HepG2 (cell line): ENCODE results near the gene ITGAX.

Source experiments
- EED ChIP-seq: sonication (generic); formaldehyde crosslinking; IDR thresholded peaks from 2 replicates; pipeline ENCODE4 v1.5.0; 2020; ENCODE audit warnings: mild to moderate bottlenecking, missing genetic modification reagents
- JDP2 ChIP-seq: sonication (generic); formaldehyde crosslinking; IDR thresholded peaks from 2 replicates; pipeline ENCODE4 v1.8.1; 2022; ENCODE audit warnings: missing genetic modification reagents, borderline replicate concordance
- KAT2B ChIP-seq: fragments of 150-350 bp; IDR thresholded peaks from 2 replicates; pipeline ENCODE4 v1.6.1; 2014; ENCODE audit warnings: low read depth, low read length, borderline replicate concordance
- KDM1A ChIP-seq: IDR thresholded peaks from 2 replicates; pipeline ENCODE4 v1.6.1; 2016; ENCODE audit warnings: missing compliant biosample characterization
- PBX2 ChIP-seq: IDR thresholded peaks from 2 replicates; pipeline ENCODE4 v1.6.1; 2016; ENCODE audit warnings: control low read depth
- RXRA ChIP-seq: sonication (generic); formaldehyde crosslinking; IDR thresholded peaks from 2 replicates; pipeline ENCODE4 v1.5.1; 2020; ENCODE audit warnings: missing genetic modification reagents
- TFAP4 ChIP-seq: sonication (generic); IDR thresholded peaks from 2 replicates; pipeline ENCODE4 v1.6.1; 2016; ENCODE audit warnings: low read depth, borderline replicate concordance
- YY1 ChIP-seq: IDR thresholded peaks from 2 replicates; pipeline ENCODE4 v1.6.1; 2011; ENCODE audit warnings: low read length, low read depth, moderate library complexity, mild to moderate bottlenecking; ENCODE audit not compliant: insufficient read depth, insufficient replicate concordance
- ZNF530 ChIP-seq: sonication (generic); formaldehyde crosslinking; IDR thresholded peaks from 2 replicates; pipeline ENCODE4 v1.5.0; 2020; ENCODE audit warnings: low read depth, mild to moderate bottlenecking, missing genetic modification reagents
- TF ChIP-seq, protein P1 (sequence below): sonication (generic); formaldehyde crosslinking; IDR thresholded peaks from 2 replicates; pipeline ENCODE4 v1.5.0; 2020; ENCODE audit warnings: mild to moderate bottlenecking, missing genetic modification reagents, moderate library complexity
- TF ChIP-seq, protein P2 (sequence below): sonication (generic); formaldehyde crosslinking; IDR thresholded peaks from 2 replicates; pipeline ENCODE4 v1.5.0; 2020; ENCODE audit warnings: missing genetic modification reagents
- TF ChIP-seq, protein P3 (sequence below): IDR thresholded peaks from 2 replicates; pipeline ENCODE4 v1.6.1; 2016; ENCODE audit warnings: mild to moderate bottlenecking, missing biosample characterization, missing genetic modification reagents

GRCh38 chr16:31356566-31357323 is 1.8 kb downstream of the ITGAX start:
- TF ChIP-seq KDM1A (CRISPR knock-in tag) (no peak), KAT2B (no peak), YY1 (no peak), TFAP4 (no peak), PBX2 (CRISPR knock-in tag) (no peak), JDP2 (no peak), RXRA (CRISPR knock-in tag) (no peak), EED (CRISPR knock-in tag) (no peak), ZNF530 (no peak)
- TF ChIP-seq, protein P1, sequence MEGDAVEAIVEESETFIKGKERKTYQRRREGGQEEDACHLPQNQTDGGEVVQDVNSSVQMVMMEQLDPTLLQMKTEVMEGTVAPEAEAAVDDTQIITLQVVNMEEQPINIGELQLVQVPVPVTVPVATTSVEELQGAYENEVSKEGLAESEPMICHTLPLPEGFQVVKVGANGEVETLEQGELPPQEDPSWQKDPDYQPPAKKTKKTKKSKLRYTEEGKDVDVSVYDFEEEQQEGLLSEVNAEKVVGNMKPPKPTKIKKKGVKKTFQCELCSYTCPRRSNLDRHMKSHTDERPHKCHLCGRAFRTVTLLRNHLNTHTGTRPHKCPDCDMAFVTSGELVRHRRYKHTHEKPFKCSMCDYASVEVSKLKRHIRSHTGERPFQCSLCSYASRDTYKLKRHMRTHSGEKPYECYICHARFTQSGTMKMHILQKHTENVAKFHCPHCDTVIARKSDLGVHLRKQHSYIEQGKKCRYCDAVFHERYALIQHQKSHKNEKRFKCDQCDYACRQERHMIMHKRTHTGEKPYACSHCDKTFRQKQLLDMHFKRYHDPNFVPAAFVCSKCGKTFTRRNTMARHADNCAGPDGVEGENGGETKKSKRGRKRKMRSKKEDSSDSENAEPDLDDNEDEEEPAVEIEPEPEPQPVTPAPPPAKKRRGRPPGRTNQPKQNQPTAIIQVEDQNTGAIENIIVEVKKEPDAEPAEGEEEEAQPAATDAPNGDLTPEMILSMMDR: no peak
- TF ChIP-seq, protein P2, sequence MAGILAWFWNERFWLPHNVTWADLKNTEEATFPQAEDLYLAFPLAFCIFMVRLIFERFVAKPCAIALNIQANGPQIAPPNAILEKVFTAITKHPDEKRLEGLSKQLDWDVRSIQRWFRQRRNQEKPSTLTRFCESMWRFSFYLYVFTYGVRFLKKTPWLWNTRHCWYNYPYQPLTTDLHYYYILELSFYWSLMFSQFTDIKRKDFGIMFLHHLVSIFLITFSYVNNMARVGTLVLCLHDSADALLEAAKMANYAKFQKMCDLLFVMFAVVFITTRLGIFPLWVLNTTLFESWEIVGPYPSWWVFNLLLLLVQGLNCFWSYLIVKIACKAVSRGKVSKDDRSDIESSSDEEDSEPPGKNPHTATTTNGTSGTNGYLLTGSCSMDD (CRISPR knock-in tag): no peak
- TF ChIP-seq, protein P3, sequence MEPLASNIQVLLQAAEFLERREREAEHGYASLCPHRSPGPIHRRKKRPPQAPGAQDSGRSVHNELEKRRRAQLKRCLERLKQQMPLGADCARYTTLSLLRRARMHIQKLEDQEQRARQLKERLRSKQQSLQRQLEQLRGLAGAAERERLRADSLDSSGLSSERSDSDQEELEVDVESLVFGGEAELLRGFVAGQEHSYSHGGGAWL (CRISPR knock-in tag): no peak
